ENCODE results near the gene CPS1.

CPS1 gene

DNA sequence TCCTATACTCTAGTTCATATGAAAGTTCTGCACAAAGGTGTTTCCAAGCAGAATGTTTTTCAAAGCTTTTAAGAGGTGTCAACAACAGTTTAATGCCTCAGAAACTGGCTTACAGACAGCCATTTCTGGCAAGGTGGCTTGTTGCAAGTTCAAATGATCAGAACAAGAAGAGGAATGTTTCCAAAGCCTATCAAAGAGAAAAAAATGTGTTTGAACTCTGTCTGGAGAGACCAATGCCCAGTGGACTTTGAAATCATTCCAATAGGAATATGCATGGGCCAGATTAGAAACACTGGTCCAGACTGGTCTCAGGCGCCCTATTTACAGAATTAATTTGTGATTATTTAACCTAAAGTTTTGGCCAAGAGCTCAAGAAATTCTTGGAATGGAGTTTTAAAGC is 106.2 kb downstream of the CPS1 start:
- Histone ChIP-seq H3K4me1 (no peaks in the 10 kb centered on the region), H3K9me3 (peaks cover 4% of the 10 kb centered on the region), H3K27ac (no peak overlapping the region), H3K9ac (no peak overlapping the region), H4K20me1 (no peaks in the 10 kb centered on the region), H3K4me2 (no peak overlapping the region), H3K27me3 (no peaks in the 10 kb centered on the region), H3K4me3 (no peak overlapping the region), H3K36me3 (no peaks in the 10 kb centered on the region)
- TF ChIP-seq Cebpa-rat (IDR thresholded peaks at IDR 0.05) = no peak

DNA sequence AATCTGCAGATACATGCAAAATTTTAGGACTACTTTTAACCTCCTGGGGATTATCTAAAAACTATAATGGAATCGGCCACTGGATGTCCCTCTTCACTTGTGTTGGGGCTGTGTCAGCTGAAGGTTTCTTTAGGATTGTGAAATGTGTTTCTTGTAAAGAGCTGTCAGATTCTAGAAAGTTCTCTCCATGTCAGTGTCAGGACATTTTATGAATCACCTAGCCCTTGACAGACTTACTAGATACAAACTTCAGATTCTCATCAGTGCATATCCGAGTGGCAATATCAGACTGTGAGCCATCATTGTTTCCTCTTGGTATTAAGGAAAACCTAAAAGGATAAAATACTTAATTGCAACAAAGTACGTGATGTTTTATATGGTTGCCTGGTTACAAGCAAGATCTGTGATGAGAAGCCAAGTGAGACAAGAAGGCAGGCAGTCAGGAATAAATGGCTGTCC is 107.3 kb downstream of the CPS1 start:
- Histone ChIP-seq H3K9ac (no peak overlapping the region), H3K4me3 (no peak overlapping the region), H3K4me1 (no peaks in the 10 kb centered on the region), H3K4me2 (no peak overlapping the region), H3K9me3 (peaks cover 4% of the 10 kb centered on the region), H3K27ac (no peak overlapping the region), H4K20me1 (no peaks in the 10 kb centered on the region), H3K36me3 (no peaks in the 10 kb centered on the region), H3K27me3 (no peaks in the 10 kb centered on the region)
- TF ChIP-seq Cebpa-rat (IDR thresholded peaks at IDR 0.05) = no peak

DNA sequence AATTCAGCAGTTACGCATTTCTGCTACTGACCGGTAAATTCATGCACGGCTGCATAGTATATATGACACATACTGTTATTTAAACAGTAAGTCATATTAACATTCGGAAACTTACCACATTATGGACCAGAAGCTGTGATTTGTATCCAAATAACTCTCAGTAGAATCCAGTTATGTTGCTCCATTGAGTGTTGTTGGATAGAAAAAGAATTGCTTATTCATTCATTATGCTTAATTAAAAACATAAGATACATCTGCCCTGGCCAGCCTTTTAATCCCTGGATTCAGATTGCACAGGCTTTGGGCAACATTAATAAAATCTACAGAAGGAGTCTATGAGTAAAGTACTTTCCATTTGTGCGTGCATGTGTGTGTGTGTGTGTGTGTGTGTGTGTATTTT is 111.3 kb downstream of the CPS1 start:
- no peaks in the 10 kb centered on the region for H3K4me1 ChIP-seq
- H4K20me1 ChIP-seq = no peaks in the 10 kb centered on the region
- no peak overlapping the region for H3K27ac ChIP-seq
- H3K36me3 ChIP-seq = no peaks in the 10 kb centered on the region
- no peaks in the 10 kb centered on the region for H3K27me3 ChIP-seq
- H3K9ac ChIP-seq = no peak overlapping the region
- H3K4me2 ChIP-seq = no peak overlapping the region
- H3K9me3 ChIP-seq = no peaks in the 10 kb centered on the region
- H3K4me3 ChIP-seq = no peak overlapping the region
- no peak for TF ChIP-seq Cebpa-rat (IDR thresholded peaks at IDR 0.05)

DNA sequence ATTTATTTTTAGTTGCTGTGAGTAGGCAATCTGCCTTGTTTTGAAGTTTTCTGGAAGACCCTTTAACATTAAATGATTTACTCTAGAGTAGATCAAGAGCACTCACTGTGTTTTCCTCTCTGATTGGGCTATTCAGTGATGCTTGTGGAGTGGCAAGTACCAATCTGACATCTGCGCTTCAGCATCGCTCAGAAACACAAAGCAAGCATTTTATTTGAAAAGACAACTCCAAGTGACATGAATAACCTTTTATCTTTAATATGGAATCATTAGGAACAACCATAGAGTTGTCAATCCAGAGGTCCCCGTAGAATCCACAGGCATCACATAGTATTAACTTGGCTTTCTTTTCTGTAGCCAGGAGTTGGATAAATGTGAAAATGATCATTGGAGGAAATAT is 114.7 kb downstream of the CPS1 start:
- Histone ChIP-seq H3K9me3 (no peaks in the 10 kb centered on the region), H3K4me2 (no peak overlapping the region), H3K27ac (no peak overlapping the region), H4K20me1 (no peaks in the 10 kb centered on the region), H3K4me3 (no peak overlapping the region), H3K9ac (no peak overlapping the region), H3K27me3 (no peaks in the 10 kb centered on the region), H3K4me1 (no peaks in the 10 kb centered on the region), H3K36me3 (no peaks in the 10 kb centered on the region)
- no peak for TF ChIP-seq Cebpa-rat (IDR thresholded peaks at IDR 0.05)

DNA sequence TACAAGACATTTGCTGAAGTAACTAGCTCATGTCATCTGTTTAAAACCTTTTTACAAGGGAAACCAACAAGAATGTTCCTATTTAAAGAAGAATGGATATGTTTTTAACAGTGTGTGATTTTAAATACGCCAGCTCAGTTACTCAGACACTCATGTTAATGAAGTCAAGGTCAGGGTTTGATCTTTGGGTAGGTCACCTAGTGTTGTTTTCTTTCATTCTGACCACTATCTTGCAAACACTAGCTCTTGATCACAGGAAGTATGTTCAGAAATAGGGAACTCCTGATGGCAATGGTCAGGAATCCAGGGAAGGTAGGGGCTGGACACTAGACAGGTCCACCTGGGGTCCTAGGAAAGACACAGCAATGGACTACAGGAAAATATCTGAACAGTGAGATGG is 116.7 kb downstream of the CPS1 start:
- no peaks in the 10 kb centered on the region for H3K9me3 ChIP-seq
- no peaks in the 10 kb centered on the region for H3K4me1 ChIP-seq
- TF ChIP-seq Cebpa-rat (IDR thresholded peaks at IDR 0.05) = no peak
- H3K9ac ChIP-seq = no peak overlapping the region
- H3K4me2 ChIP-seq = no peak overlapping the region
- H3K27ac ChIP-seq = no peak overlapping the region
- H4K20me1 ChIP-seq = no peaks in the 10 kb centered on the region
- H3K27me3 ChIP-seq = no peaks in the 10 kb centered on the region
- H3K36me3 ChIP-seq = no peaks in the 10 kb centered on the region
- H3K4me3 ChIP-seq = no peak overlapping the region

DNA sequence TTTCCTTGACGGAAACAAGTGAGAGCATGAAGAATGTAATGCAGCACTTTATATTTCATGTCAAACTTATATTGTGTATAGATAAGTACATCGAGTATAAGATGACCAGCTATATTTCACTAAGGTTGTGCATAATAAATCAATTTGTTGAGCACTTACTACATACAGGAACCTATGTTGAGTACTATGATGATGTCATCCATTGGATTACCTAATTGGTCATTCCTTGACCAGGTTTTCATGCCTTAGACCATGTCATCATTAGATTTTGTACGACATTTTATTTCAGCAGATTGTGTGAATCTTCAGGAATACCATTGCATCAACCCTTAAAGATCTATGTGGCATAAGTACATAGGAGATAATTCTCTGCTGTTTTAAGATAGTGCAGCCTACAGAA is 119.7 kb downstream of the CPS1 start:
- Histone ChIP-seq H3K4me2 (no peak overlapping the region), H3K36me3 (no peaks in the 10 kb centered on the region), H3K27me3 (no peaks in the 10 kb centered on the region), H3K9me3 (no peaks in the 10 kb centered on the region), H3K27ac (no peak overlapping the region), H3K9ac (no peak overlapping the region), H4K20me1 (no peaks in the 10 kb centered on the region), H3K4me1 (no peaks in the 10 kb centered on the region), H3K4me3 (no peak overlapping the region)
- no peak for TF ChIP-seq Cebpa-rat (IDR thresholded peaks at IDR 0.05)

DNA sequence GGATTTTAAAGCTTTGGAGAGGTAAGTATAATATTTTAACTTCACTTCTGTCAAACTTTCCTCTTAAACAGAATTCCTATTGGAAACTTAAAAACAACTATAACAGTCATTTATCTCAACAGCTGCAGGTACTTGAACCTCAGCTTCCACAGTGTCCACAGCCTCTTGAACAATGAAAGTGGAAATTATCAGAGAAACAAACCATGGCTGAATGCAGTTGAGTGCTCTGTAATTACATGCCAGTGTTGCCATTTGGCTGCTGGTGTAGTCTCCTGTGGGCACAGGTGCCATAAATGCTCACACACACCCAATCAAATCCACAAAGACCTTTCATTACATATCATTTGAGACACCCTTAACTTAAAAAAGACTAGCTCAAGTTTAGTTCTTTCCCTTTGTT is 125.1 kb downstream of the CPS1 start:
- Histone ChIP-seq H3K27me3 (no peaks in the 10 kb centered on the region), H3K4me1 (no peaks in the 10 kb centered on the region), H3K27ac (no peak overlapping the region), H3K9ac (no peak overlapping the region), H4K20me1 (no peaks in the 10 kb centered on the region), H3K9me3 (no peaks in the 10 kb centered on the region), H3K4me2 (no peak overlapping the region), H3K4me3 (no peak overlapping the region), H3K36me3 (no peaks in the 10 kb centered on the region)
- no peak for TF ChIP-seq Cebpa-rat (IDR thresholded peaks at IDR 0.05)

DNA sequence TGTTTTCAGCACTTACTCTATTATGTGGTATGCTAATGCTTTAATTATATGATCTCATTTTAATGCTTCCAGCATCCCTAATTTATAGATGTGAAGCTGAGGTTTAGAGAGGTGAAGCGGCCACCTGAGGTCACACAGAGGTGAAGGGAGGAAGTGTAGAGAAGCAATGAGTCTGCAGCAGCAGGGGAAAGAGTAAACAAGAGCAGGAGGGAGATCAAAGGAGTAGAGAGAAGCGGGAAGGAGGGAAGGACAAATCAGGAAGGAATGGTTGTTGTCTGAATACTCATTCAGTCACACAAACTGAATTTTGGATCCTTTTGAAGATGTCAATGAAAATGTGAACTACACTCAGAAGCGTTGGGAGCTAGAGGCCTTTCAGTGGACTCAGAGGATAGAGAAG is 130.0 kb downstream of the CPS1 start:
- no peak overlapping the region for H3K4me3 ChIP-seq
- no peaks in the 10 kb centered on the region for H3K36me3 ChIP-seq
- no peak overlapping the region for H3K4me2 ChIP-seq
- H3K4me1 ChIP-seq = no peaks in the 10 kb centered on the region
- H3K27ac ChIP-seq = no peak overlapping the region
- H3K9ac ChIP-seq = no peak overlapping the region
- H3K9me3 ChIP-seq = no peaks in the 10 kb centered on the region
- no peaks in the 10 kb centered on the region for H3K27me3 ChIP-seq
- TF ChIP-seq Cebpa-rat (IDR thresholded peaks at IDR 0.05) = no peak
- no peaks in the 10 kb centered on the region for H4K20me1 ChIP-seq

DNA sequence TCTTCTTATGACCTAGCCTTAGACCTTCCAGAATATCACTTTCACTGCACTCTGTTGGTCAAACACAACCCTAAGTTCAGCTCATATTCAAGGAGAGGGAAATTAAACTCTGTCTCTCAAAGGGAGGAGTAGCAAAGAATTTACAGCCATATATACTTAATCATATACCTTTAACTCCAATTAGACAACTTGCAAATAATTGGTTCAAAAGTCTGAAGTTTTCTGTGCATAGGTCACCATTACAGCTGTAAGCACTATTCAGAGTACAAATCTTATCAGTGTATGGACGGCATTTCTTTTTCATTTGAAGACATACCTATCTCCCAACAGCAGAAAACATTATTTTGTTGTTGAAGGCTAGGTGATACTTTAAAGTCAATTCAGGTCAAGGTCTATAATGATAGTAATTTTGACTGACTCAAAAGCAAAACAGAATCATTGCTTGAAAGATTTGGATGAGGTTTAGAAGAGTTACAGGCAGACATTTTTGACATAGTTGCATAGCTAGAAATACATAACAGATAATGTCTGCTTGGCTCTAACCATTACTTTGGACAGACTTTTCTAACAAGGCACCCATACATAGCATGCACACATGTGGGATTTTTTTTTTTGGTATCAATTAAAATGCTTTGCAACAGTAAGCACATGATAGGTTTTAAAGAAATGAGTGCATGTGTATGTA is 131.5 kb downstream of the CPS1 start:
- Histone ChIP-seq H3K36me3 (no peaks in the 10 kb centered on the region), H3K9ac (no peak overlapping the region), H3K4me1 (no peaks in the 10 kb centered on the region), H4K20me1 (no peaks in the 10 kb centered on the region), H3K9me3 (no peaks in the 10 kb centered on the region), H3K27ac (no peak overlapping the region), H3K4me3 (no peak overlapping the region), H3K4me2 (no peak overlapping the region), H3K27me3 (no peaks in the 10 kb centered on the region)
- no peak for TF ChIP-seq Cebpa-rat (IDR thresholded peaks at IDR 0.05)

DNA sequence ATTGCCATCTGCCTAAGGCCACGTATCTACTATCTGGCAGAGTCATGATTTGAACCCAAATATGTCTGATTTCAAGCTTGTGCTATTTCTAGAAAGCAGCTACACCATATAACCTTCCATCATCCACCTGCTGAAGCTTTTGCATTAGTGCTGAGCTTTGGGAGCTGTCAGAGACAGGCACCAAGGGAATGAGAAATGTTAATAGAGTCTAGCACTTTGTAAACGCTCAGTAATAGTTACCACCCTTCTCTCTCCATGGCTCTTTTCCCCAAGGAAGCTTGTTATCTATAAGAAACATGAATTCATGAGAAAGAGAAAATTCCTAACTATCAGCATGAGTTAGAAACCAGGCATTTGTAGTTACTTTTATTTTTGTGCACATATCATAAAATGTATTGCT is 151.5 kb downstream of the CPS1 start:
- no peak for TF ChIP-seq Cebpa-rat (IDR thresholded peaks at IDR 0.05)
- H3K36me3 ChIP-seq = no peaks in the 10 kb centered on the region
- no peak overlapping the region for H3K4me2 ChIP-seq
- H3K4me1 ChIP-seq = no peaks in the 10 kb centered on the region
- no peaks in the 10 kb centered on the region for H4K20me1 ChIP-seq
- no peak overlapping the region for H3K9ac ChIP-seq
- no peak overlapping the region for H3K4me3 ChIP-seq
- H3K9me3 ChIP-seq = no peaks in the 10 kb centered on the region
- no peaks in the 10 kb centered on the region for H3K27me3 ChIP-seq
- H3K27ac ChIP-seq = no peak overlapping the region

DNA sequence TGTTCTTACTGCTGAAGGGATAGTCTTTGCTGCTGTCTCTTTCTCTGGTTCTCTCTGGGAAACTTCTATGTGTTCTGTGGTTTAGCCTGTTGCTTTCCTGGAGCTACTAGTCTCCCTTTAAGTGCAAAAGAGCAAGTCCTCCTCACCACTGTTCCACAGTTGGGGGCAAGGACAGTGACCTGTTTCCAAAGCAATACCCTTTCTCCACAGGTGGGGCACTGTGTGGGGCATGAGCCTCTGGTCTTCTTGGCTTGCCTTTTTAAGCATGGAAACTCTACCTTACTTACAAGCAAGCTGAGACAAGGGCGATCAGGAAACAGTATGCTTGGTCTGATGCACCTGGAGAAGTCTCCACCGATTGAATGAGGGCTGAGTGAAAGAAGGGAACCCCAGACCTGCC is 156.7 kb downstream of the CPS1 start:
- no peak overlapping the region for H3K9ac ChIP-seq
- H3K9me3 ChIP-seq = no peaks in the 10 kb centered on the region
- H3K36me3 ChIP-seq = no peaks in the 10 kb centered on the region
- no peaks in the 10 kb centered on the region for H4K20me1 ChIP-seq
- TF ChIP-seq Cebpa-rat (IDR thresholded peaks at IDR 0.05) = no peak
- H3K4me2 ChIP-seq = no peak overlapping the region
- H3K27me3 ChIP-seq = no peaks in the 10 kb centered on the region
- H3K4me1 ChIP-seq = no peaks in the 10 kb centered on the region
- H3K4me3 ChIP-seq = no peak overlapping the region
- H3K27ac ChIP-seq = no peak overlapping the region
